SK-N-SH treated with all-trans-retinoic acid at 6 μM for 48 hours (cell line): ENCODE measurements around the gene HLA-DMA.

Experiments used
- GLIS3 ChIP-seq: fragments of 250-450 bp; sonication (Bioruptor Pico); IDR thresholded peaks from 2 replicates; pipeline ENCODE4 v1.5.0; 2020; ENCODE audit warnings: mild to moderate bottlenecking, moderate library complexity
- ISL1 ChIP-seq: fragments of 250-450 bp; sonication (Bioruptor Pico); IDR thresholded peaks from 2 replicates; pipeline ENCODE4 v2.1.2; 2022; ENCODE audit warnings: mild to moderate bottlenecking, moderate library complexity
- POU6F1 ChIP-seq: fragments of 250-450 bp; sonication (Bioruptor Pico); IDR thresholded peaks from 2 replicates; pipeline ENCODE4 v1.8.0; 2021; ENCODE audit warnings: low read depth, mild to moderate bottlenecking, moderate library complexity, borderline replicate concordance
- RARB ChIP-seq: fragments of 250-450 bp; sonication (Bioruptor Pico); IDR thresholded peaks from 2 replicates; pipeline ENCODE4 v1.8.0; 2021; ENCODE audit warnings: mild to moderate bottlenecking, moderate library complexity
- SNAI2 ChIP-seq: fragments of 250-450 bp; sonication (Bioruptor Pico); IDR thresholded peaks from 2 replicates; pipeline ENCODE4 v1.5.0; 2020; ENCODE audit warnings: mild to moderate bottlenecking, moderate library complexity
- TCF4 ChIP-seq: fragments of 250-450 bp; sonication (Bioruptor Pico); IDR thresholded peaks from 2 replicates; pipeline ENCODE4 v1.8.0; 2021; ENCODE audit warnings: mild to moderate bottlenecking, moderate library complexity, borderline replicate concordance
- TOX ChIP-seq: fragments of 250-450 bp; sonication (Bioruptor Pico); IDR thresholded peaks from 2 replicates; pipeline ENCODE4 v1.8.0; 2021; ENCODE audit warnings: mild to moderate bottlenecking, moderate library complexity, borderline replicate concordance
- ZFP30 ChIP-seq: fragments of 450-650 bp; formaldehyde crosslinking; IDR thresholded peaks from 2 replicates; pipeline ENCODE4 v1.5.0; 2022; ENCODE audit warnings: mild to moderate bottlenecking, moderate library complexity
- ZNF8 ChIP-seq: fragments of 450-650 bp; formaldehyde crosslinking; IDR thresholded peaks from 2 replicates; pipeline ENCODE4 v1.5.0; 2020; ENCODE audit warnings: mild to moderate bottlenecking, moderate library complexity
- TF ChIP-seq, protein P1 (sequence below): fragments of 250-450 bp; sonication (Bioruptor Pico); IDR thresholded peaks from 2 replicates; pipeline ENCODE4 v1.5.1; 2020; ENCODE audit warnings: low read depth, mild to moderate bottlenecking, moderate library complexity

- TF ChIP-seq ZFP30 (CRISPR knock-in tag) (no peak), SNAI2 (CRISPR knock-in tag) (no peak), TCF4 (no peak), POU6F1 (CRISPR knock-in tag) (no peak), ZNF8 (CRISPR knock-in tag) (no peak), ISL1 (CRISPR knock-in tag) (no peak), GLIS3 (CRISPR knock-in tag) (no peak), TOX (CRISPR knock-in tag) (no peak), RARB (CRISPR knock-in tag) (no peak)
- TF ChIP-seq, protein P1, sequence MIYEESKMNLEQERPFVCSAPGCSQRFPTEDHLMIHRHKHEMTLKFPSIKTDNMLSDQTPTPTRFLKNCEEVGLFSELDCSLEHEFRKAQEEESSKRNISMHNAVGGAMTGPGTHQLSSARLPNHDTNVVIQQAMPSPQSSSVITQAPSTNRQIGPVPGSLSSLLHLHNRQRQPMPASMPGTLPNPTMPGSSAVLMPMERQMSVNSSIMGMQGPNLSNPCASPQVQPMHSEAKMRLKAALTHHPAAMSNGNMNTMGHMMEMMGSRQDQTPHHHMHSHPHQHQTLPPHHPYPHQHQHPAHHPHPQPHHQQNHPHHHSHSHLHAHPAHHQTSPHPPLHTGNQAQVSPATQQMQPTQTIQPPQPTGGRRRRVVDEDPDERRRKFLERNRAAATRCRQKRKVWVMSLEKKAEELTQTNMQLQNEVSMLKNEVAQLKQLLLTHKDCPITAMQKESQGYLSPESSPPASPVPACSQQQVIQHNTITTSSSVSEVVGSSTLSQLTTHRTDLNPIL: no peak
These were observed 16.4 kb downstream of the HLA-DMA start for GRCh38 chr6:32936239-32937152.
